GM12864 (cell line): ENCODE measurements around the gene ECSIT.

Source experiments
- DNase-seq: peaks from one replicate; pipeline ENCODE4 v3.0.0-alpha.2; 2011; ENCODE audit warnings: low read depth
- H3K4me3 ChIP-seq: 2 replicates; pipeline ENCODE4 v1.5.1; 2011; ENCODE audit warnings: mild to moderate bottlenecking, low read depth, low read length, control low read depth
- TF ChIP-seq, protein P1 (sequence below): IDR thresholded peaks from 2 replicates; pipeline ENCODE4 v1.5.1; 2011; ENCODE audit warnings: low read depth, mild to moderate bottlenecking, moderate library complexity, low read length, control low read depth, inconsistent platforms; ENCODE audit errors: missing control alignments

ECSIT gene

DNA sequence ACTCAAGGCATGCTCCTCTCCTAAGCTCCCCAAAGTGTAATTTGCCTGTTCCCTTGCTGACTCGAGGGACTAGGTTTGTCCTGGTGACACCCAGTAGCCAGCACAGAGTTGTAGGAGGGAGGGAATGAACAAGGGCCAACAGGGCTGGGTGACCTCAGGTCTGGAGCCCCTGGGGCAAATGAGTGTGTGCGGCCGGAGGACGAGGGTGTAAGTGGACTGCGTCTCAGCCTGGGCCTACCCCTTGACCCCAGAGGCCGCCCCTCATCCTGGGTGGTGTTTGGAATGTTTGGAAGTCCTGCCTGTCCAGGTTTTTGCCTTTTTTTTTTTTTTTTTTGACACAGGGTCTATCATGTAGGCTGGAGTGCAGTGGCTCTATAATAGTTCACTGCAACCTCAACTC is 22.0 kb downstream of the ECSIT start:
- no peak for DNase-seq
- TF ChIP-seq, protein P1, sequence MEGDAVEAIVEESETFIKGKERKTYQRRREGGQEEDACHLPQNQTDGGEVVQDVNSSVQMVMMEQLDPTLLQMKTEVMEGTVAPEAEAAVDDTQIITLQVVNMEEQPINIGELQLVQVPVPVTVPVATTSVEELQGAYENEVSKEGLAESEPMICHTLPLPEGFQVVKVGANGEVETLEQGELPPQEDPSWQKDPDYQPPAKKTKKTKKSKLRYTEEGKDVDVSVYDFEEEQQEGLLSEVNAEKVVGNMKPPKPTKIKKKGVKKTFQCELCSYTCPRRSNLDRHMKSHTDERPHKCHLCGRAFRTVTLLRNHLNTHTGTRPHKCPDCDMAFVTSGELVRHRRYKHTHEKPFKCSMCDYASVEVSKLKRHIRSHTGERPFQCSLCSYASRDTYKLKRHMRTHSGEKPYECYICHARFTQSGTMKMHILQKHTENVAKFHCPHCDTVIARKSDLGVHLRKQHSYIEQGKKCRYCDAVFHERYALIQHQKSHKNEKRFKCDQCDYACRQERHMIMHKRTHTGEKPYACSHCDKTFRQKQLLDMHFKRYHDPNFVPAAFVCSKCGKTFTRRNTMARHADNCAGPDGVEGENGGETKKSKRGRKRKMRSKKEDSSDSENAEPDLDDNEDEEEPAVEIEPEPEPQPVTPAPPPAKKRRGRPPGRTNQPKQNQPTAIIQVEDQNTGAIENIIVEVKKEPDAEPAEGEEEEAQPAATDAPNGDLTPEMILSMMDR: no peak
- H3K4me3 ChIP-seq: peak overlapping the region; percentile 17

DNA sequence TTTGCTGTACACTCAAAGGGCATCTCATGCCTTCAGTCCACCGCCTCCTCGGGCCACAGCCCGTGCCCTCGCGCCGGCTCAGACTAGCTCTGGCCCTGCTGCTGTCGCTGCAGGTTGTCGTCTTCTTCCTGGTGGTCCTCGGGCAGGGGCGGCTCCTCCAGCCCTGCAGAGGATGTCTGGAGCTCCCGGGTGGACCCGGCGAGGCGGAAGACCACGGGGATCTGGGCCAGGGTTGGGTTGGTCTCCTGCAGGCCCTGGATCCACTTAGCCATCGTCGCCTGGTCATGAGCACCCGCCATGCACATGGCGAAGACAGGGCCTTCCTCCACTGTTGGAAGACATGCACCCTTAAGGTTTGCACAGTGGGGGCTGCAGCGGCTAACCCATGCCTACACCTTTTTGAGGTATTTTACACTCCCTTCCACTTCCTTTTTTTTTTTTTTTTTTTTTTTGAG is 22.8 kb downstream of the ECSIT start:
- DNase-seq: no peak
- H3K4me3 ChIP-seq: peak overlapping the region; percentile 82
- TF ChIP-seq, protein P1: no peak

DNA sequence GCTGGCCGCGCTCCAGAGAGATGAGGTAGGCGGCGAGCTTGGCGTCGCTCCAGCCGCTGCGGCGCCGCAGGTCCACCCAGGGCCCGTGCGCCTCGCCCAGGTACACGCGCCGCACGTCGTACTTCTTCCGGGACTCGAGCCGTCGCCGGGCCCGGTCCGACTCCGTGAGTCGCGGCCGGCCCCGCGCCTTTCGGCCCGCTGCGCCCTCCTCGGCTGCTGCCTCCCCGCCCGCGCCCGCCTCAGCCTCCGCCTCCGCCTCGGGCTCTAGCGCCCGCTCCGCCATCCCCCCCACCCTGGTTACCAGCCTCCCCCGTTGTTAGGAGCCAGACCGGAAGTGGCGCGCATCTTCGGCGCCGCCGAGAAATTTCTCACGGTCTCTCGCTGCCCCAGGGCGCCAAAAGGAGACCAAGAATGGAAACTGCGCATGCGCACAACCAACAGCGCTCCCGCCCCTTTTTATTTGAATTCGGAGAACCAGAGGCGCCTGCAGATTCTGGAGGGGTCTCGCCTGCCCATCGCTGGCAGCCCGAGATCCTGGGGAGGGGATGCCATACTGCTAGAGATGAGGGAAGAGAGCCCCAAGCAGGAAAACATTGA is 23.3 kb downstream of the ECSIT start, which contains the start of gene ZNF653:
TSS of gene ZNF653 (minus strand) at position 336 of the 597 bp plus-strand sequence. CDS start at position 283, 53 bp downstream.
- TF ChIP-seq, protein P1: no peak
- peak; percentile 87 for DNase-seq
- peak within 1 kb of the TSS; percentile 82 for H3K4me3 ChIP-seq

DNA sequence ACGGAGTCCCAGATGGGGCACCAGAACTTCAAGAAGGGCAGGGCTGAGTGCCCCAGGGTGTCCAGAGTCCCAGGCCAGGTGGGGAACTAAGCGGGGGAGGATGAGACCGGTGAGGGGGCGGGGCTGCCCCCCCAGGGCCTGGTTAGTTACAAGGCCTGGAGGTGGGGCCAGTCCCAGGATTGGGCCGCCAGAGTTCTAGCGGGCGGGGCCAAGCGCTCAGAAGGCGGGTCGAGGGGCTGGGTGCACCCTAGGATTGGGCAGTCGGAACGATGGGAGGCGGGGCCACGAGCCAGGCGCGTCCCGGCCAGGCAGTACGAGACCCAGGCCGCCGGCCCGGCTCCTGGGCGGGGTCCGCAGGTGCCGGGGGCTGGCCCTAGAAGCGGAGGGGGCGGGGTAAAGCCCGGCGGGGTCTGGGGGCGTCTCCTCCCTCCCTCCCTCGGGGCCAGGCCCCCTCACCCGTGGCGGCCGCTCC is 23.9 kb downstream of the ECSIT start:
- H3K4me3 ChIP-seq: peak overlapping the region; percentile 82
- DNase-seq: peak; percentile 89
- TF ChIP-seq, protein P1: no peak

DNA sequence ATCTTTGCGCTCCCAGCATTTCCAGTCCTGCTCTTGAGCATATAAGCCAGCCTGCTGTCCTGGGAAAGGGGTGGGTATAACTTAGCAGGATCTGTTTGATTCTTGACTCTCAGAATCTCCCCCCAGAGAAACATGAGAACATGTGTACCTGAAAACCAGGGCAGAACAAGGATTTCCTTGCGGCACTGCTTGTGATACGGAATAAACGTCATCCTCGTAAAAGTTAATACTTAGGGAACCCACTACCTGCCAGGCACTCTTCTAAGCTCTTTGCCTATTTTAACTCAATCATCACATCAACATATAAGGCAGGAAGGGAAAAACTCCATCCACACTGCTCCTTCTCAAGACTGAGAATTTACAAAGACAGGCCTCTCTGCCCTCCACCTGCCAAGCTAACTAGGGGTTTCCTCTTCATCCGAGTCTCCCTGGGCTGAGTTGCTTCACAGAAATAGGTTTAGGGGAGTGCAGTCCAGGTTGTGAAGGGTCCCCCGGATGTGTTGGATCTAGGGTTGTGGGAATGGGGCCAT is 24.4 kb downstream of the ECSIT start:
- DNase-seq: no peak
- peak overlapping the region; percentile 82 for H3K4me3 ChIP-seq
- TF ChIP-seq, protein P1: no peak

DNA sequence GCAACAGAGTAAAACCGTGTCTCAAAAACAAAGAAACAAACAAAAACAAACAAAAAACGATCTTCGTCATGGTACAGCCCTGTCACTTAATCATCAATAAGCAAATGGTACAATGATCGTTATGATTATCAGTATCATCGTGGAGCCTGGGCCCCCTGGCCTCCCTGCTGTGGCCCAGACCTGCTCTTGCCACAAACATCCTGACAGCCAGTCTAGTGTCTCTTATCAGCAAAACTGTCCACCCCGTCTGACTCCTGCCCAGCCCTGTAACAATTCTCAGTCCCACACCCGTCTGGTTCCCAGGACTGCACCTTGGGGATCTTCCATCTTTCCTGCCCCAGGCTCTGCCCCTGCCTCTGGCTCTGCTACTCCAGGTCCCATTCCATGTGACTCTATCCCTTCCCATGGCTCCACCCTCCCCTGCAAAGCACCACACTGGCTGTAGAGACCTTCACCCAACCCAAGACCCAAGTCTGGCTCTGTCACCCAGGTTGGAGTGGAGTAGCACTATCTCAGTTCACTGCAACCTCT is 29.0 kb downstream of the ECSIT start:
- DNase-seq: no peak
- H3K4me3 ChIP-seq: no peak overlapping the region
- TF ChIP-seq, protein P1: no peak

DNA sequence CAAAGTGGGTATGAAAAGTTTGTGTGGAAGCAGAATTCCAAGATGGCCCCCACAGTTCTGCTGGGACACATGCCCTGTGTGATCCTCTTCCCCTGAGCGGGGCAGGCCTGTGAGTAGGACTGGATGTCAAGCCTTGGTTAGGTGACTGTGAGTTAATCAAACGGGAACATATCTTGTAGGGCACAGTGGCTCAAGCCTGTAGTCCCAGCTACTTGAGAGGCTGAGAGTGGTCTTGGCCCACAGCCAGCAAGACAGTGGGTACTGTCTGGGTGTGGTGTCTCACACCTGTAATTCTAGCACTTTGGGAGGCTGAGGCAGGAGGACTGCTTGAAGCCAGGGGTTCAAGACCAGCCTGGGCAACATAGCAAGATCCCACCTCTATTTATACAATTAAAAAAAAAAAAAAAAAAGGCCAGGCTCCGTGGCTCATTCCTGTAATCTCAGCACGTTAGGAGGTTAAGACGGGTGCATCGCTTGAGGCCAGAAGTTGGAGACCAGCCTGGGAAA is 29.7 kb downstream of the ECSIT start:
- TF ChIP-seq, protein P1: no peak

More for the DNA sequence above, 29.7 kb downstream of the ECSIT start:
- DNase-seq: no peak
- no peak overlapping the region for H3K4me3 ChIP-seq
